Smooth muscle cell (in vitro differentiated cells): ENCODE data around the gene MAK. TPM values are rescaled to one million over a fixed set of nuclear protein-coding genes. Genes with fewer than 3 reads are reported as not detected.
"Not testable (repeated sequence)": the region's sequence is repeated elsewhere in the genome, so short reads cannot be mapped to it uniquely, and the experiment has no call there.

Source experiments
- DNase-seq: peaks from one replicate; lab custom pipeline; 2025; ENCODE audit not compliant: unreplicated experiment; lab: John Stamatoyannopoulos, UW
- H2AFZ ChIP-seq: fragments of 200-600 bp; sonication (generic); 2 replicates; pipeline ENCODE4 v1.6.0; 2016; ENCODE audit warnings: antibody characterized with exemption, low read depth, mild to moderate bottlenecking
- H3F3A ChIP-seq: fragments of 200-600 bp; sonication (generic); 2 replicates; pipeline ENCODE4 v1.6.0; 2017; ENCODE audit warnings: antibody characterized with exemption, low read depth
- H3K27ac ChIP-seq: fragments of 200-600 bp; sonication (generic); 2 replicates; pipeline ENCODE4 v1.5.1; 2016; ENCODE audit warnings: low read depth, mild to moderate bottlenecking
- H3K27me3 ChIP-seq: fragments of 200-600 bp; sonication (generic); 2 replicates; pipeline ENCODE4 v1.6.1; 2016; ENCODE audit warnings: low read depth, mild to moderate bottlenecking
- H3K36me3 ChIP-seq: fragments of 200-600 bp; sonication (generic); 2 replicates; pipeline ENCODE4 v1.5.1; 2016; ENCODE audit warnings: low read depth
- H3K4me1 ChIP-seq: fragments of 200-600 bp; sonication (generic); 2 replicates; pipeline ENCODE4 v1.5.1; 2016; ENCODE audit warnings: low read depth
- H3K4me2 ChIP-seq: fragments of 200-600 bp; sonication (generic); 2 replicates; pipeline ENCODE4 v1.6.0; 2016; ENCODE audit warnings: mild to moderate bottlenecking
- H3K4me3 ChIP-seq: fragments of 200-600 bp; sonication (generic); 2 replicates; pipeline ENCODE4 v1.5.1; 2016; ENCODE audit warnings: mild to moderate bottlenecking
- H3K79me2 ChIP-seq: fragments of 200-600 bp; sonication (generic); 2 replicates; pipeline ENCODE4 v1.6.0; 2016; ENCODE audit warnings: low read depth, mild to moderate bottlenecking
- H3K9ac ChIP-seq: fragments of 200-600 bp; sonication (generic); 2 replicates; pipeline ENCODE4 v1.6.0; 2016; ENCODE audit warnings: low read depth
- H3K9me3 ChIP-seq: fragments of 200-600 bp; sonication (generic); replicated peaks from 2 replicates; pipeline ENCODE4 v1.5.1; 2016; ENCODE audit warnings: low read depth
- H4K20me1 ChIP-seq: fragments of 200-600 bp; sonication (generic); 2 replicates; pipeline ENCODE4 v1.6.0; 2016; ENCODE audit warnings: low read depth
- WGBS: methylation state at CpG from one replicate; pipeline ENCODE4 v1.1.7; 2016; ENCODE audit warnings: low lambda C conversion rate; 5-methylcytosine and 5-hydroxymethylcytosine counted together
- polyA plus RNA-seq: library from polyadenylated mRNA; unstranded; fragments of >200 nt; fragmentation: Nextera tagmentation; extraction: Ambion mirVana; gene quantifications from 2 replicates; pipeline ENCODE4 v1.2.1, GENCODE V29; 2016
- total RNA-seq: library from RNA; depleted of rRNA; stranded (reverse); fragments of >200 nt; gene quantifications from 2 replicates; pipeline ENCODE4 v1.2.3, GENCODE V29; 2014
- TF ChIP-seq, protein P1 (sequence below): fragments of 200-600 bp; sonication (generic); IDR thresholded peaks from 2 replicates; pipeline ENCODE4 v1.5.1; 2017; ENCODE audit warnings: borderline replicate concordance, mild to moderate bottlenecking, antibody characterized with exemption; ENCODE audit not compliant: insufficient read depth, poor library complexity, severe bottlenecking

MAK gene
- total and polyA plus RNA-seq, 2 experiments from 2014 or later: 0.07 TPM; not detected in 1

GRCh38 chr6:10834823-10835222 lies 3.5 kb downstream of the MAK start:
- 95% methylated on average over 11 of the region's 11 CpGs for WGBS
- Histone ChIP-seq H3K4me2 (no peak overlapping the region), H3K27ac (no peak overlapping the region), H3K79me2 (no peaks in the 10 kb centered on the region), H3K27me3 (peaks cover 13% of the 10 kb centered on the region), H4K20me1 (no peaks in the 10 kb centered on the region), H3F3A (no peaks in the 10 kb centered on the region), H3K4me1 (peaks cover 14% of the 10 kb centered on the region), H2AFZ (no peak overlapping the region), H3K36me3 (no peaks in the 10 kb centered on the region), H3K9ac (no peak overlapping the region), H3K4me3 (no peak overlapping the region), H3K9me3 (no peaks in the 10 kb centered on the region)
- TF ChIP-seq, protein P1, sequence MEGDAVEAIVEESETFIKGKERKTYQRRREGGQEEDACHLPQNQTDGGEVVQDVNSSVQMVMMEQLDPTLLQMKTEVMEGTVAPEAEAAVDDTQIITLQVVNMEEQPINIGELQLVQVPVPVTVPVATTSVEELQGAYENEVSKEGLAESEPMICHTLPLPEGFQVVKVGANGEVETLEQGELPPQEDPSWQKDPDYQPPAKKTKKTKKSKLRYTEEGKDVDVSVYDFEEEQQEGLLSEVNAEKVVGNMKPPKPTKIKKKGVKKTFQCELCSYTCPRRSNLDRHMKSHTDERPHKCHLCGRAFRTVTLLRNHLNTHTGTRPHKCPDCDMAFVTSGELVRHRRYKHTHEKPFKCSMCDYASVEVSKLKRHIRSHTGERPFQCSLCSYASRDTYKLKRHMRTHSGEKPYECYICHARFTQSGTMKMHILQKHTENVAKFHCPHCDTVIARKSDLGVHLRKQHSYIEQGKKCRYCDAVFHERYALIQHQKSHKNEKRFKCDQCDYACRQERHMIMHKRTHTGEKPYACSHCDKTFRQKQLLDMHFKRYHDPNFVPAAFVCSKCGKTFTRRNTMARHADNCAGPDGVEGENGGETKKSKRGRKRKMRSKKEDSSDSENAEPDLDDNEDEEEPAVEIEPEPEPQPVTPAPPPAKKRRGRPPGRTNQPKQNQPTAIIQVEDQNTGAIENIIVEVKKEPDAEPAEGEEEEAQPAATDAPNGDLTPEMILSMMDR: no peak
- no peak for DNase-seq

DNA sequence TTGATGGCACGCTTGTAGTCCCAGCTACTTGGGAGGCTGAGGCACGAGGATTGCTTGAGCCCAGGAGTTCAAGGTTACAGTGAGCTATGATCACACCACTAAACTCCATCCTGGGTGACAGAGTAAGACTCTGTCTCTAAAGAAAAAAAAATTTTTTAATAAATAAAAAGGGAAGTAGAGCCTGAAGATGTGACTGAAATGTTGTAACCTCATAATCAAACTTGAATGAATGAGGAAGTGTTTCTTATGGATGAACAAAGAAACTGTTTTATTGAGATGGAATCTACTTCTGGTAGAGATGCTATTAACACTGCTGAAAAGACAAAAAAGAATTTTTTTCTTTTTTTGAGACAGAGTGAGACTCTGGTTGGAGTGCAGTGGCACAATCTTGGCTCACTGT lies 6.7 kb downstream of the MAK start:
- no peaks in the 10 kb centered on the region for H3K9me3 ChIP-seq
- no peaks in the 10 kb centered on the region for H3K79me2 ChIP-seq
- no peak overlapping the region for H2AFZ ChIP-seq
- H4K20me1 ChIP-seq: no peaks in the 10 kb centered on the region
- no peak overlapping the region for H3K4me2 ChIP-seq
- TF ChIP-seq, protein P1: no peak
- H3F3A ChIP-seq: no peaks in the 10 kb centered on the region
- WGBS: 97% methylated on average over 2 of the region's 2 CpGs
- H3K4me3 ChIP-seq: no peak overlapping the region
- H3K9ac ChIP-seq: no peak overlapping the region
- DNase-seq: no peak
- no peaks in the 10 kb centered on the region for H3K36me3 ChIP-seq
- no peak overlapping the region for H3K27ac ChIP-seq
- H3K4me1 ChIP-seq: peaks cover 4% of the 10 kb centered on the region
- peaks cover 8% of the 10 kb centered on the region for H3K27me3 ChIP-seq

DNA sequence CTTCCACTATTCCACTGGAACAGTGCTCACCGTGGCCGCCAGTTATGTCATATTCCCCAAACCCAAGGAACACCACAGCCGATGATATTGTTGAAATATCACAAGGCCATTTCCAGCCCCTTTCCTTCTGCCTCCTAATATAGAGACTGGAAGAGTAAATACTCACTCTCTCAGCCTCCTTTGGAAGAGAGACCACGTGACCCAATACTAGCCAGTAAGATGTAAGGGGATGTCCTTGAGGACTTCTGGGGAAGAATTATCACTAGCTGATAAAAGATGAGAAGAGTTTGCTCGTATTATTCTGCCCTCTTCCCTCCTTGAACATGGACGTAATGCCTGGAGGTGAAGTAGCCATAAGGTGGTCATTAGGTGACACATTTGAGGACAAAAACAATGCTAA lies 13.5 kb downstream of the MAK start:
- no peaks in the 10 kb centered on the region for H4K20me1 ChIP-seq
- H3K4me1 ChIP-seq: no peaks in the 10 kb centered on the region
- no peaks in the 10 kb centered on the region for H3K27me3 ChIP-seq
- no peak overlapping the region for H3K4me2 ChIP-seq
- no peak overlapping the region for H3K4me3 ChIP-seq
- no peaks in the 10 kb centered on the region for H3K9me3 ChIP-seq
- no peaks in the 10 kb centered on the region for H3F3A ChIP-seq
- no peaks in the 10 kb centered on the region for H3K36me3 ChIP-seq
- H2AFZ ChIP-seq: no peak overlapping the region
- H3K9ac ChIP-seq: no peak overlapping the region
- no peak overlapping the region for H3K27ac ChIP-seq
- 98% methylated on average over 6 of the region's 6 CpGs for WGBS
- DNase-seq: no peak
- H3K79me2 ChIP-seq: no peaks in the 10 kb centered on the region
- TF ChIP-seq, protein P1: no peak

DNA sequence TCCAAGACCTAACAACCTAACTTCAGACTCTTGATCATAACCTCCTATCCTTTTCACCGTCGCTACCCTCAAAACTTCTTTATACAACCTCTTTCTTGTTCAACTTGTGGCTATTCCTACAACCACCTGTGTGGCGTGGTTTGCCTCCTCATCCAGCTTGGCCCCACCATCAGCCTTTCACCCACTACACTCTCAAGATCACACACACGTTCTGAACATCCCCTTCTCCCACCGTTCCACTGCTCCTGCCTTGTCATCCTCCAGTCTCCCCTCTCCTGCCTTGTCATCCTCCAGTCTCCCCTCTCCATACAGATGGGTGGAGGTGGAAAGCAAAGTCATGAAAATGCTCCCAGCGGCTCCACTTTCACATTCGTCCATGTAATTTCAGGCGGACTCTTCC lies 14.0 kb downstream of the MAK start:
- no peaks in the 10 kb centered on the region for H3K4me1 ChIP-seq
- no peaks in the 10 kb centered on the region for H3K27me3 ChIP-seq
- DNase-seq: no peak
- H3K36me3 ChIP-seq: no peaks in the 10 kb centered on the region
- H3K27ac ChIP-seq: no peak overlapping the region
- WGBS: 88% methylated on average over 8 of the region's 8 CpGs
- H3K9ac ChIP-seq: no peak overlapping the region
- H2AFZ ChIP-seq: no peak overlapping the region
- H3K9me3 ChIP-seq: no peaks in the 10 kb centered on the region
- H4K20me1 ChIP-seq: no peaks in the 10 kb centered on the region
- no peaks in the 10 kb centered on the region for H3F3A ChIP-seq
- no peak overlapping the region for H3K4me3 ChIP-seq
- TF ChIP-seq, protein P1: no peak
- no peaks in the 10 kb centered on the region for H3K79me2 ChIP-seq
- no peak overlapping the region for H3K4me2 ChIP-seq

- not testable (repeated sequence) for H3K9ac ChIP-seq, H3K4me3 ChIP-seq, H3F3A ChIP-seq, H3K27me3 ChIP-seq, DNase-seq, H3K9me3 ChIP-seq, H3K79me2 ChIP-seq, H3K4me1 ChIP-seq, H2AFZ ChIP-seq, H3K36me3 ChIP-seq, H3K27ac ChIP-seq, H3K4me2 ChIP-seq, H4K20me1 ChIP-seq
- WGBS: 95% methylated on average over 6 of the region's 6 CpGs
Measured at GRCh38 chr6:10814176-10814575, 24.2 kb downstream of the MAK start.
